HG03571 (cell line): ENCODE measurements around the gene LPGAT1.
"Not testable (repeated sequence)": the region's sequence is repeated elsewhere in the genome, so short reads cannot be mapped to it uniquely, and the experiment has no call there.

Source experiments
- ATAC-seq: cut with Tn5 transposase; IDR thresholded peaks from one replicate; pipeline ENCODE4 v1.9.1; 2021; ENCODE audit not compliant: unreplicated experiment

The LPGAT1 gene

DNA sequence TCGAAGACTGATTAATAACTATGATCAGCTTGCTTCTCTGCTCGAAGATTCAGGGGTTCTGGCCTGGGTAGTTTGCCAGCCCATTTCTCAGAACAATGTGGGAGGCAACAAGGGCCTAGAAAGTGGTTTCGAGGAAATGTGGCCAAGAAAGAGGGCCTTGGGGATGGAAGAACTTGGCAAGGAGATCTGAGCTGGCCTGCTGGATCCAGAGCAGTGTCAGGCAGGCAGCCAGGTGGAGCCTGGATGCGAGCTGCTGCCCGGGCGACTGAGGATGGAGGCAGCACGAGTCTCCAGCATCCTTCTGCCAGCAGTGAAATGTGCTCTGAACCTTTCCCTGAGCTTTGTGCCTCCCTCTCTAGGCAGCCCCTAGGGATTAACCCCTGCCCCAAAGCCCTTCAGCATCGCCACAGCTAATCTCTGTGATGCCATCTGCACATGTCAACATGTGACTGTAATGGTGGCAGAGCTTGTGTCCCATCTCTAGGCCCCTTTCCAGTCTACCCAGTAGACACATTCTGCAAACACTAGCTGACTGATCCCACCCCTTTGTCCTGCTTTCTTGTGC, 94.1 kb downstream of the LPGAT1 start:
- no peak for ATAC-seq

GRCh38 chr1:211735208-211736170, 95.1 kb downstream of the LPGAT1 start:
- ATAC-seq: no peak

GRCh38 chr1:211734791-211735190, 95.8 kb downstream of the LPGAT1 start:
- no peak for ATAC-seq

- no peak for ATAC-seq
Measured at GRCh38 chr1:211734359-211734758, 96.2 kb downstream of the LPGAT1 start.

DNA sequence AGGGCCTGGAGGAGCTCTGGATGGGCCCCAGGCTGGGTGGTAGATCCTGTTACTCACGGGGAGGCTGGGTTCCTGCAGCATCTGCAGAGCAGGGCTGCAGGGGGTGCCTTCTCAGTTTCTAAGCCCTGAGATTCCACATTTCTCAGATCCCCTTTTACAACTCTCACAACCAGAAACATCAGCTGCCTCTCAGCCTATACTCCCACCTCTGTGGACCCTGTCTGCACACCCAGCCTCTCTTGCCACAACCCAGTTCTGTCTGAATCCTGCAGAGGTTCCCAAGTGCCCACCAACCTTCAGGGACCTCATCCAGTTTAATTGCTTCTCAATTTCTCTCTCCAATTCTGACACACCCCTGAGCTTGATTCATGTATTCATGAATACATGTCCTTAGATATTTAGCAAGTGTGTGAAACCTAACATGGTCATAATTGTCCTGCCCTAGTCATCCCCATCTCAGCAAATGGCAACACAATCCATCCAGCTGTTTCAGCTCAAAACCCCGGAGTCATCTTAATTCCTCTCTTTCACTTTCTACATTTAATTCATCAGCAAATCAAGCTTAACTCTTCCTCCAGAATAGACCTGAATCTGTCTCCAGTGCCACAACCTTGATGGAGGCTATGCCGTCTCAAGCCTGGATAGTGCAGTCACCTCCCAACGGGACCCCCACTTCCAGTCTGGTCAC, 98.1 kb downstream of the LPGAT1 start:
- no peak for ATAC-seq

DNA sequence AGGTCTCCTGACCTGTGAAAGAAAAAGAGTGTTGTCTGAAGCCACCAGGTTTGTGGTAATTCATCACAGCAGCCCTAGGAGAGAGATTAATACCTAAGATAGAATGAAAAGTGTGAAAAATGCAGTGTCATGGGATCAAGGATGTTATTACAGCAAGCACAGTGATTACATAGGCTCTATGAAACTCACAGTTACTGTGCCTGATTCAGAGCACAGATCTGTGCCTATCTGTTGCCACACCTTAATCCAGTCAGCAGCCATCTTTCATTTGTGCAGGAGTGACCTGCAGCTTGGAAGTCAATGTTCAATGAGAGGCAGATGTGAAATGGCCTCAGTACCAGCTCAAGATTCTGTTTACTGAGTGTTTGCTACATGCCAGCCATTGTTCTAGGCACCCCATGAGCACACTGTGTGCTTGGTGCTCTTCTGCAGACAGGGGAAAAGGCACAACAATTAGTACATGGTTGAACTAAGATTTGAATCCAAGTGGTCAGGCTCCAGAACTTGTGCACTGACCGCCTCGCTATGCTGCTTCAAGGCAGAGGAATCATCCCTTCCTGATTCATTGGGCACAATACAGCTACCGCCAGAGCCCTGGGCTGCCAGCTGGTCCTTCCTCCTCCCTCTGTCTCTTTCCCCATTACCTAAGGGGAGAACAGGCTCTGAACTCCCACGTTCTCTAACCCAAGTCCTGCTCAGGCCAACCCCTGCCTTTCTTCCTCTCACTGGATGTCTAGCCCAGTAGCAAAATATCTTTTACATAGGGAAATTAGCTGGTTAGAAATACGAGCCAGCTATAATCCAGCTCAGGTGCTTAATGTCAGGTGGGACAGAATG, 98.9 kb downstream of the LPGAT1 start:
- ATAC-seq: no peak

- ATAC-seq: no peak
Measured at GRCh38 chr1:211730347-211730746, 100.2 kb downstream of the LPGAT1 start.

- no peak for ATAC-seq
Measured at GRCh38 chr1:211729238-211729637, 101.3 kb downstream of the LPGAT1 start.

DNA sequence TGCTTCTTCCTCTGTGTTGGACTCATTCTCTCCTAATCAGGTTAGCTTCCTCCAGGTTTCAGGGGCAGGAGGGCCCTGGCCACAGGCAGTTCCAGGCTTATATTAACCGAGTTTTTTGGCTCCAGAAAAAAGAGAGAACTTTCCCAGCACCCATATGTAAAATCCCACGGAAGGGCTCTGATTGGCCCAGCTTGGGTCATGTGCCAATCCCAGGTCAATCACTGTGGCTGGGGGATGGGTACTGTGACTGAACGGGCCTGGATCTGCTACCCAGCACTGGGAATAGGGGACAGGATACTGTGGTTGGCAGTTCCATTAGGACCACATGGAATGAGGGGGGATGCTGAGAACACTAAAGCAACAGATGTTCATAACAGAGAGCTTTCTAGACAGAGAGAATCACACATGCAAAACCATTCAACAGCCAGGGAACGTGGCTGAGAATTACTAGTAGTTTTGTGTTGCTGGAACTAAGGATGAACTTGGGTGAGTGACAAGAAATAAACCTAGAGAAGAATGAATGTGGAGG, 104.0 kb downstream of the LPGAT1 start:
- ATAC-seq: no peak

- no peak for ATAC-seq
Measured at GRCh38 chr1:211724687-211725196, 105.8 kb downstream of the LPGAT1 start.

GRCh38 chr1:211723273-211723672, 107.3 kb downstream of the LPGAT1 start:
- ATAC-seq: no peak

DNA sequence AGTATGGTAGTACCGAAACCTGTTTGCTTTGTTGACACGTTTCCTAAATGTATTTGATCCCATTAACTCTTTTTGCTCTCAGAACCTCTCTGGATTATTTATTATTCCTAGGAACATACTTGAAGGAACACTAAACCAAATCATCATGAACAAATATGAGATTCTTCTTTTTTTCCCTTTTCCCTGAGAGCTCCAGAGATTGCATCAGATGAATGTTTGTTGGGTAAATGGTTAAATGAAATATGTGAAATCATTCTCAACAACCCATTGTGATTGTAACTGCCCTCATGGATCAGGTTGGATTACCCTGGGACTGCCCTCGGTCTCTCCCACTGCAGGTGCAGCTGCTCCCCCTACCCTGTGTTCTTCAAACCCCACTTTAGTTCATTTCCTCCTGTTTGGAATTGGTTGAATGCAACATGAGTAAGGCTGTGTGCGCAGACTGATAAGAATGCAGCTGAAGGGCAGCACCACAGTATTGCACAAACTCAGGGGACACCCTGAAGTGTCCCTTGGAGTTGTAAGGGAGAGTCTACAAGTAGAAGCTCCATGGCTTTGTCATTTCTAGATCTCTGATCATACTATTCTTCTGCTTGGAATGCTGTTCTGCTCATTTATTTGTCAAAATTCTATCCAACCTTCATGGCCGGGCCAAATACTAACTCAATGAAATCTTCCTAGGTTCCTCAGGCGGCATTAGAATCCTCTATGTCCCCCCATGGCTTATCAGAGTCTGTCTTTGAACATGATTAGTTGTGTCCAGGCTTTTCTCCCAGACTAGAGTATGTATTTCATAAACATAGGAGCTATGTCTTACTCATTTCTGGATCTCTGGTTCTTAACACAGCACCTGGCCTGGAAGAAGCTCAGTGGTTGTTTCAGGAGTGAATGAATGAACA, 108.0 kb downstream of the LPGAT1 start:
- ATAC-seq: no peak

DNA sequence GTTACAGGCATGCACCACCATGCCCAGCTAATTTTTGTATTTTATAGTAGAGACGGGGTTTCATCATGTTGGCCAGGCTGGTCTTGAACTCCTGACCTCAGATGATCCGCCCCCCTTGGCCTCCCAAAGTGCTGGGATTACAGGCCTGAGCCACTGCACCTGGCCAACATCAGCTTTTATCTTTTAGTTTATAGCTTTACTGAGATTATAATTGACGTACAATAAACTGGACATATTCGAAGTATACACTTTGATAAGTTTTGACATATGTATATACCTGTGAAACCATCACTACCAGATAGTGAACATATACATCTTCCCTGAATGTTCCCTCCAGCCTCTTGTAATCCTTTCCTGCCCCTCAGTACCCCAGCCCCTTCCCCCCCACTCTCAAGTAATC, 114.0 kb downstream of the LPGAT1 start:
- not testable (repeated sequence) for ATAC-seq

GRCh38 chr1:211715971-211716370, 114.6 kb downstream of the LPGAT1 start:
- ATAC-seq: no peak

- ATAC-seq: no peak
Measured at GRCh38 chr1:211714154-211714553, 116.4 kb downstream of the LPGAT1 start.

DNA sequence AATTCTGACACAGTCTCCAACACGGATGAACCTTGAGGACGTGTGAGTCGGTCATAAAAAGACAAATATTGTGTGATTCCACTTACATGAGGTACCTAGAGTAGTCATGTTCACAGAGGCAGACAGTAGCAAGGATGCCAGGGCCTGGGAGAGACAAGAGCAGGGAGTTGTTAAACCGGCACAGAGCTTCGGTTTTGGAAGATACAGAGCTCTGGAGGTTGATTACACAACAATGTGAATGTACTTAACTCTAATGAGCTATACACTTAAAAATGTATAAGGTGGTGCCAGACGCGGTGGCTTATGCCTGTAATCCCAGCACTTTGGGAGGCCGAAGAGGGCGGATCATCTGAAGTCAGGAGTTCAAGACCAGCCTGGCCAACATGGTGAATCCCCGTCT, 117.3 kb downstream of the LPGAT1 start:
- ATAC-seq: no peak

- no peak for ATAC-seq
Measured at GRCh38 chr1:211711315-211711705, 119.3 kb downstream of the LPGAT1 start.

DNA sequence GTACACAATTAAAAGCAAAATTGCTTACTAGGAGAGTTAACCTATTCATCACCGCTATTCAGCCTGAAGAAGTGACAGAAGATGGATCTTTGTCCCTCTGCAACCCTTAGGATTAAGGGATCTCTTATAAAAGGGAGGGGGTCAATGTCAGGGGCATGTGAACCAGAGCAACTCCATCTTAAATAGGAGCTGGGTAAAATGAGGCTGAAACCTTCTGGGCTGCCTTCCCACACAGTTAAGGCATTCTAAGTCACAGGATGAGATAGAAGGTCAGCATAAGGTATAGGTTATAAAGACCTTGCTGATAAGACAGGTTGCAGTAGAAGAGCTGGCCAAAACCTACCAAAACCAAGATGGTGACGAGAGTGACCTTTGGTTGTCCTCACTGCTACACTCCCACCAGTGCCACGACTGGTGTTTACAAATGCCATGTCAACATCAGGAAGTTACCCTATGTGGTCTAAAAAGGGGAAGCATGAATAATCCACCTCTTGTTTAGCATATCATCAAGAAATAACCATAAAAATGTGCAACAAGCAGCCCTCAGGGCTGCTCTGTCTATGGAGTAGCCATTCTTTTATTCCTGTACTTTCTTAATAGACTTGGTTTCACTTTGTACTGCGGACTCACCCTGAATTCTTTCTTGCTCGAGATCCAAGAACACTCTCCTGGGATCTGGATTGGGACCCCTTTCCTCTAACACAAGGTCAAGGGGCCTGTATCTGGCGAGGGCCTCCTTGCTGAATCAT, 119.8 kb downstream of the LPGAT1 start:
- no peak for ATAC-seq

GRCh38 chr1:211708926-211709325, 121.6 kb downstream of the LPGAT1 start:
- ATAC-seq: no peak
